Heart right ventricle (tissue), 16 donors: ENCODE measurements around the gene ZC3H11A. TPM values are rescaled to one million over a fixed set of nuclear protein-coding genes. Genes with fewer than 3 reads are reported as not detected.

Experiments
- ATAC-seq, 8 donors: fragments of 200-7000 bp; cut with Tn5 transposase; one replicate each; pipeline ENCODE4 v1.9.1; 2020; ENCODE audit warnings: mild to moderate bottlenecking in 8 of 8, moderate library complexity in 8 of 8, moderate number of reproducible peaks in 1 of 8
- DNase-seq, 2 donors: peaks; one replicate each; pipeline ENCODE4 v3.0.0-alpha.2; 2020
- H3K27ac ChIP-seq, 10 donors: fragments of 200-600 bp; sonication (generic) in 2 of 10; one replicate each; pipeline versions ENCODE4 v1.5.0 to v1.8.0; 2020 to 2022; ENCODE audit warnings: mild to moderate bottlenecking in 3 of 10
- H3K27me3 ChIP-seq, 7 donors: fragments of 200-600 bp; one replicate each; pipeline ENCODE4 v1.8.0; 2021 to 2022; ENCODE audit warnings: mild to moderate bottlenecking in 2 of 7
- H3K36me3 ChIP-seq, 9 donors: fragments of 200-600 bp; sonication (generic) in 1 of 9; one replicate each; pipeline versions ENCODE4 v1.5.0 to v1.8.0; 2020 to 2022; ENCODE audit warnings: mild to moderate bottlenecking in 2 of 9
- H3K4me1 ChIP-seq, 9 donors: fragments of 200-600 bp; sonication (generic) in 1 of 9; one replicate each; pipeline versions ENCODE4 v1.5.0 to v1.8.0; 2020 to 2022; ENCODE audit warnings: mild to moderate bottlenecking in 4 of 9
- H3K4me3 ChIP-seq, 10 donors: fragments of 200-600 bp; sonication (generic) in 2 of 10; one replicate each; pipeline versions ENCODE4 v1.5.0 to v1.8.0; 2020 to 2022; ENCODE audit warnings: mild to moderate bottlenecking in 7 of 10, moderate library complexity in 2 of 10
- H3K9me3 ChIP-seq, 11 donors: fragments of 200-600 bp in 10 of 11; sonication (generic) in 2 of 11; one replicate each; pipeline versions ENCODE4 v1.5.0 to v1.8.0; 2013 to 2022; ENCODE audit warnings: mild to moderate bottlenecking in 2 of 11, control low read depth in 1 of 11, moderate library complexity in 1 of 11
- WGBS, 2 donors: extraction: QIAGEN DNeasy Blood & Tissue Kit; methylation state at CpG; one replicate each; pipeline ENCODE4 v1.1.7; 2013; ENCODE audit warnings: inconsistent platforms in 1 of 2; 5-methylcytosine and 5-hydroxymethylcytosine counted together
- intact Hi-C, 10 donors: fragments of 100-400 bp; cut with DNase I; formaldehyde crosslinking; loops; one replicate each; pipeline versions ENCODE4 v1.11.1 to v1.14.2; 2022
- polyA plus RNA-seq, 2 donors: library from polyadenylated mRNA; stranded (reverse); fragments of 200-250 nt; gene quantifications; one replicate each; pipeline ENCODE4 v1.2.3, GENCODE V29; 2013
- total RNA-seq, 10 donors: library from RNA; stranded (reverse); fragmentation: NEBNext Ultra II Directional in 3 of 10; extraction: Animal tissue kit (Norgen Biotek cat#: 25700) in 3 of 10; gene quantifications; one replicate each; pipeline versions ENCODE4 v1.2.1 to v1.2.4, GENCODE V29; 2021 to 2023
- TF ChIP-seq, protein P1 (sequence below), 9 donors: fragments of 200-600 bp; sonication (generic) in 2 of 9; IDR thresholded peaks; one replicate each; pipeline versions ENCODE4 v1.5.0 to v1.8.0; 2021 to 2022; ENCODE audit warnings: antibody characterized with exemption in 9 of 9, mild to moderate bottlenecking in 5 of 9, moderate library complexity in 1 of 9
- donor health status: Arrhythmogenic right ventricular cardiomyopathy.
- donor health status: ischemic (EF 13 %, LVEDD 7.1; RV severe dilation, severe dysfunction).
- donor health status: healthy with polysubstance abuse.
- donor health status: DM: no; HTN: yes; CAD: no.
- donor health status: DM: no; HTN: no; CAD: no.
- donor health status: ischemic (EF 25% LVEDD 6.9; RV normal size, moderate dysfunction).
- donor health status: ischemic (EF 25% LVEDD 5.7; RV mildly dilated, moderate dysfunction).
- donor health status: healthy.
- donor health status: DM: yes; HTN: yes; CAD: no.
- donor health status: Ischemic cardiomyopathy.
- donor health status: ischemic (EF 35%, LVEDD 5.7; RV mildly dilated, moderate dysfunction).
- donor health status: nonischemic (EF 11% LVEDD 7.7; RV severe dilation, severe dysfunction).
- donor health status: DM: yes; HTN: yes; CAD: no.
- donor health status: PGD.
- donor health status: ischemic (EF 29% LVEDD 5.4; RV normal size, mild dysfunction).
- donor health status: nonischemic (EF 23%, LVEDD 6.1; RV moderate dilation, normal function).

Gene ZC3H11A
- total and polyA plus RNA-seq, 12 donors = 25.3 to 63.8 (median 41.9) TPM

DNA sequence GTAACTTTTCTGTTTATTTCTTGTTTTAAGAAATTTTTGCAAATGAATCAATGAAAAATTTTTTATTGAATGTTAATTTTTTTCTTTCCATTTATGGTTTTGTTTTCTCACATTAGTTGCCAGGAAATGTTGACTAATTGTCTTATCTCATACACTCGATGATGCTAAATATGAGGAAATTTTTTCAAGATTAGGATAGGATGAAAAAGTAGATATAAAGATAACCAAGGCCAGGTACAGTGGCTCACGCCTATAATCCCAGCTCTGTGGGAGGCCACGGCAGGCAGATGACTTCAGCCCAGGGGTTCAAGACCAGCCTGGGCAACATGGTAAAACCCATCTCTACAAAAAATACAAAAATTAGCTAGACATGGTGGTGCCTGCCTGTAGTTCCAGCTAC lies 17.8 kb upstream of the ZC3H11A start:
- WGBS, 2 donors = 78% methylated on average over 3 of the region's 3 CpGs
- H3K4me3 ChIP-seq = no peak overlapping the region
- no peaks in the 10 kb centered on the region for H3K4me1 ChIP-seq
- H3K9me3 ChIP-seq = no peaks in the 10 kb centered on the region
- ATAC-seq = no peak
- TF ChIP-seq, protein P1, sequence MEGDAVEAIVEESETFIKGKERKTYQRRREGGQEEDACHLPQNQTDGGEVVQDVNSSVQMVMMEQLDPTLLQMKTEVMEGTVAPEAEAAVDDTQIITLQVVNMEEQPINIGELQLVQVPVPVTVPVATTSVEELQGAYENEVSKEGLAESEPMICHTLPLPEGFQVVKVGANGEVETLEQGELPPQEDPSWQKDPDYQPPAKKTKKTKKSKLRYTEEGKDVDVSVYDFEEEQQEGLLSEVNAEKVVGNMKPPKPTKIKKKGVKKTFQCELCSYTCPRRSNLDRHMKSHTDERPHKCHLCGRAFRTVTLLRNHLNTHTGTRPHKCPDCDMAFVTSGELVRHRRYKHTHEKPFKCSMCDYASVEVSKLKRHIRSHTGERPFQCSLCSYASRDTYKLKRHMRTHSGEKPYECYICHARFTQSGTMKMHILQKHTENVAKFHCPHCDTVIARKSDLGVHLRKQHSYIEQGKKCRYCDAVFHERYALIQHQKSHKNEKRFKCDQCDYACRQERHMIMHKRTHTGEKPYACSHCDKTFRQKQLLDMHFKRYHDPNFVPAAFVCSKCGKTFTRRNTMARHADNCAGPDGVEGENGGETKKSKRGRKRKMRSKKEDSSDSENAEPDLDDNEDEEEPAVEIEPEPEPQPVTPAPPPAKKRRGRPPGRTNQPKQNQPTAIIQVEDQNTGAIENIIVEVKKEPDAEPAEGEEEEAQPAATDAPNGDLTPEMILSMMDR (IDR thresholded peaks at IDR 0.05) = no peak
- intact Hi-C loops = loop anchor here in 2 of 10 donors (10.0 kb wide), 2 partner anchors 153 to 273 kb away; partner anchors contain the start of gene ATP2B4 (in 1 of the 2)
- H3K27me3 ChIP-seq = no peaks in the 10 kb centered on the region
- no peak overlapping the region for H3K27ac ChIP-seq
- peaks cover 0 to 8% (median 0%) of the 10 kb centered on the region in 9 donors for H3K36me3 ChIP-seq
- DNase-seq = no peak

DNA sequence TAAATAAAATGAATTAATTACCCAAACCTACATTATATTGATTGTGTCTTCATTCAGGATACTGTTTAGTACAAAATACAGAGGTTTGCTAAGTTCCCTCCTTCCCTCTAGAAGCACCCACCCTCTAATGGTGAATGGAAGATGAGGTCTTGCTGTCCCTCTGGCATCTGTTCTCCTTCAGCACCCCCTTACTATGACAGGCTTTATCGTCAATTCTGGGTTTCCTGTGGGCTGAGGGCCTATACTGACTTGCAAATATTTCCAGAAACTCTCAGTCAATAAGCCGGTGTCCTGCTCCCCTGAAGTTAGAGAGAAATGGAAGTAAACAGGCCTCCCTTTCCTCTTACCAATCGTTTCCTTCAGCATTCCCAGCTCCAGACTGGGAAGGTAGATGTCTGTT lies 17.3 kb upstream of the ZC3H11A start:
- H3K27me3 ChIP-seq = no peaks in the 10 kb centered on the region
- intact Hi-C loops = loop anchor here in 2 of 10 donors (10.0 kb wide), 2 partner anchors 153 to 273 kb away; partner anchors contain the start of gene ATP2B4 (in 1 of the 2)
- H3K4me3 ChIP-seq = no peak overlapping the region
- H3K4me1 ChIP-seq = no peaks in the 10 kb centered on the region
- no peak overlapping the region for H3K27ac ChIP-seq
- peaks cover 0 to 8% (median 0%) of the 10 kb centered on the region in 9 donors for H3K36me3 ChIP-seq
- no peaks in the 10 kb centered on the region for H3K9me3 ChIP-seq
- ATAC-seq (no peak), DNase-seq (no peak)
- TF ChIP-seq, protein P1 (IDR thresholded peaks at IDR 0.05) = no peak
- 65 to 70% methylated on average over 3 of the region's 3 CpGs for WGBS, 2 donors

DNA sequence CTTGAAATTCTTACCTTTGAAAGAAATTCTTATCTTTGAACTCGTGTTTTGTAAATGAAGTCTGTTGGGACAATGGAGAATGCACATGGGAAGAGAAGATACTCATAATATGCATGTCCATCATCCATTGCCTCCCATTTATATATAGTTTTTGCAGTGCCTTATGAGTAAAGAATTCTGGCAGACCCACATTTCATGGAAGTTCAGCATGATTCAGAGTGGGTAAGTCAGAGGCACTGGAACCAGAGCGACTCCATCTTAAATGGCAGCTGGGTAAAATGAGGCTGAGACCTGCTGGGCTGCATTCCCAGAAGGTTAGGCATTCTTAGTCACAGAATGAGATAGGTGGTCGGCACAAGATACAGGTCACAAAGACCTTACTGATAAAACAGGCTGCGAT lies 16.6 kb upstream of the ZC3H11A start:
- Histone ChIP-seq H3K27ac (no peak overlapping the region), H3K4me1 (no peaks in the 10 kb centered on the region), H3K36me3 (peaks cover 0 to 8% (median 0%) of the 10 kb centered on the region in 9 donors), H3K9me3 (no peaks in the 10 kb centered on the region), H3K27me3 (no peaks in the 10 kb centered on the region), H3K4me3 (no peak overlapping the region)
- TF ChIP-seq, protein P1 (IDR thresholded peaks at IDR 0.05) = no peak
- intact Hi-C loops = loop anchor here in 2 of 10 donors (10.0 kb wide), 2 partner anchors 154 to 274 kb away; partner anchors contain the start of gene ATP2B4 (in 1 of the 2)
- no peak for DNase-seq
- ATAC-seq = no peak
- WGBS, 2 donors = 79 to 83% methylated on average over 4 of the region's 4 CpGs

DNA sequence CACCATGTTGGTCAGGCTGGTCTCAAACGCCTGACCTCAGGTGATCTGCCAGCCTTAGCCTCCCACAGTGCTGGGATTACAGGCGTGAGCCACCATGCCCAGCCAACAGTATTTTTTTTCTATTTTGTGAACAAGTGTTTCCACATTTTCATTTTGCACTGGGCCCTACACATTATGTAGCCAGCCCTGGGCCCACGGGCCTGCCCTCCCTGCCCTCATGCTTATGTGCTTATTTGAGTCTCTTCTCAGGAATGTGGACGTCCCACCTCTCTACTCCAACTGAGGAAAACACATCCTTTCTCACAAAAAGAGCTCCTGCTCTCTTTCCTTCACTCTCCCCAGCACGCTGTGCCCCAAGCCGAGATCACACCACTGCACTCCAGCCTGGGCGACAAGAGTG lies 13.5 kb upstream of the ZC3H11A start:
- intact Hi-C loops = no loop called here
- TF ChIP-seq, protein P1 (IDR thresholded peaks at IDR 0.05) = no peak
- no peaks in the 10 kb centered on the region for H3K36me3 ChIP-seq
- no peak for ATAC-seq
- H3K27ac ChIP-seq = no peak overlapping the region
- no peaks in the 10 kb centered on the region for H3K4me1 ChIP-seq
- 92 to 93% methylated on average over 7 of the region's 7 CpGs for WGBS, 2 donors
- no peak for DNase-seq
- H3K4me3 ChIP-seq = no peak overlapping the region
- no peaks in the 10 kb centered on the region for H3K9me3 ChIP-seq
- no peaks in the 10 kb centered on the region for H3K27me3 ChIP-seq
